ENCODE measurements around the gene CUL1.

Gene CUL1

GRCh38 chr7:148803094-148803493 is 104.4 kb downstream of the CUL1 start:
- no peak for DNase-seq (ENCODE audit: low read depth in 1 of 2, low spot score in 1 of 2)

- no peak for DNase-seq (ENCODE audit: low read depth in 1 of 2, low spot score in 1 of 2)
Observed at GRCh38 chr7:148804343-148805235, 105.9 kb downstream of the CUL1 start.

- DNase-seq (ENCODE audit: low read depth in 1 of 2, low spot score in 1 of 2): no peak
Observed at GRCh38 chr7:148806187-148806586, 107.5 kb downstream of the CUL1 start.

DNA sequence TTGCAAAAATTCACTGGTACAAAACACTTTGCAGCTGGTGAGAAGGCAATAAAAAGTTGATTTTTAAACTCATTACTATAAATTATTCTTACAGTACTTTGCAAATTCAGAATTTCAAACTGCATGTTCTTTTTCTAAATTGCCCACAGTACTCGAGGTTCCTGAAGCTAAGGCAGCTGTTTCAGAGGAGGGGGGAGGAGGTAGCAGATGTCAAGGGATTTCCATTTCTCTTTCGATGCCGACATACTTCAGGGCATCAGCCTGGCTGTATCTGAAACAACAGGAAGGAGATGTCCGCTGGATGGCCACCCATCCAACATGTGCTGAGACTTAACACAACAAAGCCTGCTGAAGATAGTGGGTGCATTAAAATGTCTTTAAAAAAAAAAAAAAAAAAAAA is 108.7 kb downstream of the CUL1 start:
- no peak for DNase-seq (ENCODE audit: low read depth in 1 of 2, low spot score in 1 of 2)

DNA sequence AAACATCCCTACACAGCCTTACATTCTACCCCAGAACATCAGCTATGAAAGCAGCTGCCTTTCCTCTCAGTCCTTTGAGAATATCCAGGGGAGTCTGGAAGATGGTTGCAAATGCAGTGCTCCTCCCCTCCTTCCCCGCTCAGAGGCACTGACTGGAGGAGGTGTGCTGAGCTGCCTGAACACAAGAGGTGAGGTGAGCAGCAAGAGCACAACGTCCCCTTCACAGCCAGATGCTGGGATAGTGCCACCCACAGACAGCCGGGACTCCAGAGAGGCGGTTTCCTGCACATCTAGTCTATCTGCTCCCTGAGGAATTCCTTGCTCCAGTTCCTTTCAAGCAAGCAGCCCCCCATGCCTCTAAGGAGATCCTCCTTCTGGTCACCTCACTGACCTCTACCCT is 111.2 kb downstream of the CUL1 start:
- DNase-seq (ENCODE audit: low read depth in 1 of 2, low spot score in 1 of 2): no peak

- DNase-seq (ENCODE audit: low read depth in 1 of 2, low spot score in 1 of 2): no peak
Observed at GRCh38 chr7:148811892-148812291, 113.2 kb downstream of the CUL1 start.

DNA sequence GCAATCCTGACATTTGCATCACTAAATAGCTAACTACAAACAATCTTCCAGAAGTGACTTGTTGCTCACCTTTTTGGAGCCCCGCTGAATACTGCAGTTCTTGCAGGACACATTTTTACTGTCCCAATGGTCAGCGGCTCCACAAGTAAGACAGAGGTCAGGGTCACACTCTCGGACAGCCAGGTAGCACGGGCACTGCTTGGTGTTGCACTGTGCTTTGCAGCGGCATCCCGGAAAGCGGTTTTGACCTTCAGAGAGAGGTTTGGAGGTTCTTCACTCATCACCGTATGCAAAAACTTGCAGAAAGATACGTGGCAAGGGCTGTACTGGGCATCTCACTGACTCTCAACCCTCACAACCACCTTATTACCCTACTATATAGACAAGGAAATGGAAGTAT is 115.2 kb downstream of the CUL1 start:
- no peak for DNase-seq (ENCODE audit: low read depth in 1 of 2, low spot score in 1 of 2)

- no peak for DNase-seq (ENCODE audit: low read depth in 1 of 2, low spot score in 1 of 2)
Observed at GRCh38 chr7:148814922-148815559, 116.3 kb downstream of the CUL1 start.

DNA sequence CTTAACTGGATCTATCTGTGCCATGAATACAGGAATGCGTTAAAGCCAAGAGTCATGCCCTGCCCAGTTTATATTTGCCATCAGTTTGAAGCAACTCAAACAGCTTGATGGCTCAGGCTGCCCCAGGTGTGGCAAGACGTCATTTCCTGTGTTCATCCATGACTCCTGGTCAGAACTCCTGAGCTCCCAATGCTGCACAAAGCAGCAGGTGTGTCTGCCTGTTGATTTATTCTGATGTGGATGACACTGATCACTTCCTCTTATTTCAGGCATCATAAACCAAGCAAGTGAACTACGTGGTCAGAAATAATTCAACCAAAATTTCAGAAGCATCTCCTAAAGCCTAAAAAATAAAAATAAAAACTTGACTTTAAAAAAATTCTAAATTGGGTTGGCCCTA is 116.9 kb downstream of the CUL1 start:
- no peak for DNase-seq (ENCODE audit: low read depth in 1 of 2, low spot score in 1 of 2)

- DNase-seq (ENCODE audit: low read depth in 1 of 2, low spot score in 1 of 2): no peak
Observed at GRCh38 chr7:148819697-148820360, 121.1 kb downstream of the CUL1 start.

DNA sequence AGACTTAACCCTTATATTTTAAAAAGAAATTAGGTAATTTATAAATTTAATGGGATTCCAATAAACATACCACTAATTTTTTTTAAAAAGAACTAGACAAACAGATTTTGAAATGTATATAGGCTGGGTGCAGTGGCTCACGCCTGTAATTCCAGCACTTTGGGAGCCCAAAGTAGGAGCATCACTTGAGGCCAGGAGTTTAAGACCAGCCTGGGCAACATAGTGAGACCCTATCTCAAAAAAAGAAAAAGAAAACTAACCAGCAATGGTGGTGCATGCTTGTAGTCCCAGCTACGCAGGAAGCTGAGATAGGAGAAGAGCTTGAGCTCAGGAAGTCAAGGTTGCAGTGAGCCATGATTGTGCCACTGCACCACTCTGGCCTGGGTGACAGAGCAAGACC is 122.7 kb downstream of the CUL1 start:
- no peak for DNase-seq (ENCODE audit: low read depth in 1 of 2, low spot score in 1 of 2)

- no peak for DNase-seq (ENCODE audit: low read depth in 1 of 2, low spot score in 1 of 2)
Observed at GRCh38 chr7:148824864-148825263, 126.2 kb downstream of the CUL1 start.

DNA sequence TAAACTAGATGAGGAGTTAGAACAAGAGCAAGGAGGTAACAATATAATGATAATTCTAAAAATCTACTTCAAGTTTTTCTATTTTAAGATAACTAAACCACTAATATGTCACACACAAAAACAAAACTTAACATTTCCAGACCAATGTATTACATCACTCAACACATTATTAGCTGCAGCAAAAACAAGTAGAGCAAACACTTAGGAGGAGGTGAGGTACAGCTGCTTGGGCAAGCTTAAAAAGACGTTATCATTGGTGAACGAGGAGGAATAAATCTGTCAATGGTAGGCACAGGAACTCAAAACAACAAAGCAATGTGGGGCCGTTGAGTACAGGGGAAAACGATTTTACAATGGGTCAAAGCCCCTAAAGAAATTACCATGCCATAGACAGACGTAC is 126.6 kb downstream of the CUL1 start:
- no peak for DNase-seq (ENCODE audit: low read depth in 1 of 2, low spot score in 1 of 2)

DNA sequence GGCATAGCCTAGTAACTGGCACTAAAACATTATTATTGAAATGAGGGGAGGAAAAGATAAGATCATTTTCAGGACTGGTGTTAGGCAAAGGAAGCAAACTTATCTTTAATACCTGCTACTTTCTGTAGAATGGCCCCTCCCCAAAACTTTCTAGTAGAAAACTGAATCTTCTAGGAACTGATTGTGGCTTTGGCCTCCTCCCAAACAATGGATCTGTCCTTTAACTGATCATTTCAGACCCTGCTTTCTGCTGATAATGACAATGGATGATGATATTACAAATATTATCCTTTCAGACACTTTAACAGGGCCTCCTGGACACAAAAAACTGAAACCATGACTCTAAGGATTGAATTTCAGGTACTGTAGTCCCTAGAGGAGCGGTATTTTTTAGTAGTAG is 130.3 kb downstream of the CUL1 start:
- DNase-seq (ENCODE audit: low read depth in 1 of 2, low spot score in 1 of 2): no peak

DNA sequence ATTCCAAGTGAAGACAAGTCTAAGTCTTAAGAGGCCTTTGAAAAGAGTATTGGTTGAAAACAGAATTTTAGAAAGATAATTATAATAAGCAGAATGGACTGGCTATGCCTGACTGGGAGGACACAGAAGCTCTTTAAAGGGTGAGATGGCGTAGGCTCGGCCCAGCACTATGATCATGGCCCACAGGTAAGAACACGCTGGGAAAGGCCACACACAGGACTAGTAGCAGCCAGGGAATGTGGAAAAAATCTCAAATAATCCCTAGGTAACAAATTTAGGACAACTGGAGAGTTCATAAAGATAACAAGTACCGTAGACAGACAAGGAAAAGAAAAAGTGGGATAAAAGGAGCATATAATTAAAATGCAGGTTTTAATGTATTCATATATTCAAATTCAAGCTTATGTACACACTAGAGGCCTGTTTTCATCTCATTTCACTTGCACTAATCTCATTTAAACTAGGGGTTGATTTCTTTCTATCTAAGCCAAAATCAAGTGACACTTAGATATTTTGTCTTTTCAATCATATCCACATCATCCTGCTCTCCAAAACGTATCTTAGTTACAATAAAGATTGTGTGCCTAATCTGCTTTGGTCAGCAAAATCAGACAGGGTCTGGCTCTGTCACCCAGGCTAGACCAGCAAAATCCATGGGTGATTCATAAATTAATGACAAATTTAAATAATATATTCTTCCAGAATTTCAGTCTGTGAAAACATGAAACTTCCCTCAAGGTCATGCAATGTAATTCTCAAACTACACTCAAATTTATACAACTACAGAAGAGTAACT is 132.4 kb downstream of the CUL1 start:
- DNase-seq (ENCODE audit: low read depth in 1 of 2, low spot score in 1 of 2): no peak

DNA sequence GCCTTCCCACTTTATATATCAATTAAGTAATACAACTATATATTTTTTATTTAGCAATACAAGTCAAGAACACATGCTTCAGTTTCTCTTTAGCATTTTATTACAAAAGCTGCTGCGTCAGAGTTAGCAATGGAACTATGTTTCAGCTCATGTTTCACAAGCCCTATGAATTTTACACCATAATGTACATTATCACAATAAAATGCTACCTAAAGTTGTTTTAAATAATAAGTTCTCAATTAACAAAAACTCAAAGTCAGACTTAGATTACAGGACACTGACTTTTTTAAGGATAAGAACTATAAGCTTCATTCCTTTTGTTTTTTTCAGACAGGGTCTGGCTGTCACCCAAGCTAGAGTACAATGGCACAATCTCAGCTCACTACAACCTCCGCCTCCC is 133.1 kb downstream of the CUL1 start:
- no peak for DNase-seq (ENCODE audit: low read depth in 1 of 2, low spot score in 1 of 2)

- no peak for DNase-seq (ENCODE audit: low read depth in 1 of 2, low spot score in 1 of 2)
Observed at GRCh38 chr7:148834605-148835004, 135.9 kb downstream of the CUL1 start.

GRCh38 chr7:148835854-148836253 is 137.2 kb downstream of the CUL1 start:
- no peak for DNase-seq (ENCODE audit: low read depth in 1 of 2, low spot score in 1 of 2)

DNA sequence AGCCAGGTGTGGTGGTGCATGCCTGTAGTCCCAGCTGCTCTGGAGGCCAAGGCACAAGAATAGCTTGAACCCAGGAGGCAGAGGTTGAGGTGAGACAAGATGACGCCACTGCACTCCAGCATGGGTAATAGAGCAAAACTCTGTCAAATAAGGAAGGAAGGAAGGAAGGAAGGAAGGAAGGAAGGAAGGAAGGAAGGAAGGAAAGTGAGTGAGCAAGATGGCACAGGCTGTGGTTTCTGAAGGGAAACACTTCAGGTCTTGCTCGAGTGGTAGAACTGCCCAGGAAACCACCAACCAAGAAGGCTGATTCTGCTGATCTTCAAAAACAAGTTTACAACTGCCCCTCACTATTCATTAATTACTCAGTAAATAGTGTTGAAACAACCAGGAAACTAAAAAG is 140.2 kb downstream of the CUL1 start:
- no peak for DNase-seq (ENCODE audit: low read depth in 1 of 2, low spot score in 1 of 2)

DNA sequence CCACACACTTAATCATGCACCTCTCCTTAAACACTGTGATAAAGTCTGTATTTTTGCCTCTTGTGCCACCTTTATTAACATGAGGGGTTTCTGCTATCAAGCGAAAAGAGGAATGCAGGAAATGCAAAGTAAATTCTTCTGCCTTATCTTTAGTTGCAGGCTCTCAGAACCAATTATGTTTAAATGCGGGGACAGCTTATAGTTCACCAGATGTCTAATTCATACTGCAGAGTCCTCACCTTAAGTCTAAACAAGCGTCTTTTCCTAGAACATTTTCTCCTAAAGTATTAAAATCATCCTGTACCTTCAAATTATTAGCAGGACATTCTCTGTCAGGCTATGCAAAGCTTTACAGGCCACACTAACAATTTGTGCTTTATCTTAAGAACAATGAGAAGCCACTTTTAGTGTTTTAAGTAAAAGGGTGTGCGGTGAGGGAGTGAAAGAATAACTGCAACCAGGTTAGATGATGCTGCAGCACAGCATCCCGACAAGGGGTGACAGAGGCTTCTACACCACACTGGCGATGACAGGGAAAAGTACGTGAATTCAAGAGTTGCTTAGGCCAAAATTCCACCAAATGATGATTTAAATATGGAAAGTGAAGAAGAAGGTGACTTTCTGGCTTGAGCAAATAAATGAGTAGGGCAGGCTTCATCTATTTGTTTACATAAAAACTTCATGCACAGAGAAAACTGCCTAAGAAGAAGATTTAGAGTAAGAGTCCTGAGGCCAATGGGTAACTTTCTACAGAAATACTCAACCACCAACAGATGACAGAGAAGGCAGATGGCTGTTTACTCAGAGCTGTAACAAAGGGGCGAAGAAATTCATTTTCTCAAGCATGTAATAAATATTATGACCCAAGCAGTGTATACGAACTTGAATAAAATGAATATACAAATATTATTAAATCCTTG is 149.4 kb downstream of the CUL1 start:
- DNase-seq (ENCODE audit: low read depth in 1 of 2, low spot score in 1 of 2): no peak
